Muscle of back (tissue), 13 donors: ENCODE results near the gene CAMK2N1. TPM values are rescaled to one million over a fixed set of nuclear protein-coding genes. Genes with fewer than 3 reads are reported as not detected.
A peak's percentile ranks its signal among the peaks of the same experiment; 100 is the strongest.
"Not testable (repeated sequence)": the region's sequence is repeated elsewhere in the genome, so short reads cannot be mapped to it uniquely, and the experiment has no call there.

Experiments
- DNase-seq, 3 donors: peaks; one replicate each; pipeline versions ENCODE4 v3.0.0 to v3.0.0-alpha.2; 2013
- long read RNA-seq, 9 donors: transcript quantifications; one replicate each; lab custom pipeline, GENCODE V29; 2026
- polyA plus RNA-seq, 10 donors: library from polyadenylated mRNA; unstranded; fragments of 120-200 nt; gene quantifications; one replicate each; pipeline ENCODE4 v1.2.1, GENCODE V29; 2013; ENCODE audit not compliant: insufficient read length in 10 of 10

Gene CAMK2N1
- polyA plus RNA-seq, result 10 to 100 TPM in 3 of 10 donors, 1 to 10 TPM in 7; 4.5 to 10.5 (median 8.6) TPM
- long read RNA-seq, donor 1, partial matches to known transcripts, result 0 of 4 reads
- long read RNA-seq, donor 1, other reads (novel, unspliced or antisense), result 0 of 4 reads
- long read RNA-seq, donor 2, partial matches to known transcripts, result 0 of 2 reads
- long read RNA-seq, donor 2, other reads (novel, unspliced or antisense), result 0 of 2 reads
- long read RNA-seq, donor 3, result 0 reads
- long read RNA-seq, donor 4, transcript CAMK2N1-201 (2 exons, 2,336 nt), result major isoform, 6 of 6 reads
- long read RNA-seq, donor 4, partial matches to known transcripts, result 0 of 6 reads
- long read RNA-seq, donor 4, other reads (novel, unspliced or antisense), result 0 of 6 reads
- long read RNA-seq, donor 5, transcript CAMK2N1-201 (2 exons, 2,336 nt), result major isoform, 8 of 8 reads
- long read RNA-seq, donor 5, partial matches to known transcripts, result 0 of 8 reads
- long read RNA-seq, donor 5, other reads (novel, unspliced or antisense), result 0 of 8 reads
- long read RNA-seq, donor 6, partial matches to known transcripts, result 0 of 3 reads
- long read RNA-seq, donor 6, other reads (novel, unspliced or antisense), result 0 of 3 reads
- long read RNA-seq, donor 7, transcript CAMK2N1-201 (2 exons, 2,336 nt), result major isoform, 6 of 7 reads
- long read RNA-seq, donor 7, partial matches to known transcripts, result 0 of 7 reads
- long read RNA-seq, donor 7, other reads (novel, unspliced or antisense), result 0 of 7 reads
- long read RNA-seq, donor 8, partial matches to known transcripts, result 0 of 4 reads
- long read RNA-seq, donor 8, other reads (novel, unspliced or antisense), result 0 of 4 reads
- long read RNA-seq, donor 9, result 0 reads

- peak in 1 of 3 donors; percentile 73 for DNase-seq
These were observed at the start of gene CAMK2N1 for GRCh38 chr1:20485527-20486456. CAMK2N1 (minus strand) TSS chr1:20486210; CDS start chr1:20485379, 831 bp downstream.

- peak in 1 of 3 donors; percentile 3 for DNase-seq
These were observed 48.8 kb upstream of the CAMK2N1 start for GRCh38 chr1:20534659-20535417.

- no peak for DNase-seq
These were observed 47.6 kb upstream of the CAMK2N1 start for GRCh38 chr1:20533635-20534034.

- no peak for DNase-seq
These were observed 44.9 kb upstream of the CAMK2N1 start for GRCh38 chr1:20530901-20531300.

DNA sequence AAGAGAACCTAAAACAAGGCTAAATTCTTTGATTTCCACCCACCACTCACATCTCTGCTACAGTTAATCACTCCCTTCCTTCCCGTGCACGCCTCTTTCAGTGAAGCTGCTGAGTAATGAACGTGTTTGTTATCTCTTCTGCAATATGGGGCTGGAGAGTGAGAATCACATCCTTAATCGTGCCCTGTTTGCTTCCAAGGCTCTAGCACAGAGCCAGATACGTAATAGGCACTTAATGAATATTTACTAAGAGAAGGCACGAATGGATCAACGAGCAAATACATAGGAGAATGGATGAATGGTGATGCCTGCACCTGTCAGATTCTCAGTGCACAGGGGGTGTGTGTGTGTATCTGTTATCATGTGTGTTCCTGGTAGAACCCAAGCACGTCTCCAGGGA is 44.3 kb upstream of the CAMK2N1 start:
- DNase-seq, result no peak

DNA sequence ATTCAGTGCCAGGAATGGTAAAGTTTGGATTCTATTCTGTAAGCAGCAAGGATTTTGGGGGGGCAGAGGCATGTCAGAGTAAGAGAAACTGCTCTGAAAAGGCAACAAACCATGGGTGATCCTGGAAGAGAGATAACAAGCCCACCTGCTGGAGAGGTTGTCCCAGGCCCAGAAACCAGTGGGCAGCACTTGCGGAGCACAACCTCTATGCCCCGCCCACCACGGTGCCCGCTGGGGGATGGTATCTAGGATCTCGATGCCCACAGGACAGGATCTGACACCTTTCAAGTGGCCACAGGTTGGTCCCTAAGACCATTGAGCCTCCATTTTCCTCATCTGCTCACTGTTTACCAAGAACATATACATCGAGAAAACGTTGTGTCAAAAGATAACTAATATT is 42.2 kb upstream of the CAMK2N1 start:
- no peak for DNase-seq

DNA sequence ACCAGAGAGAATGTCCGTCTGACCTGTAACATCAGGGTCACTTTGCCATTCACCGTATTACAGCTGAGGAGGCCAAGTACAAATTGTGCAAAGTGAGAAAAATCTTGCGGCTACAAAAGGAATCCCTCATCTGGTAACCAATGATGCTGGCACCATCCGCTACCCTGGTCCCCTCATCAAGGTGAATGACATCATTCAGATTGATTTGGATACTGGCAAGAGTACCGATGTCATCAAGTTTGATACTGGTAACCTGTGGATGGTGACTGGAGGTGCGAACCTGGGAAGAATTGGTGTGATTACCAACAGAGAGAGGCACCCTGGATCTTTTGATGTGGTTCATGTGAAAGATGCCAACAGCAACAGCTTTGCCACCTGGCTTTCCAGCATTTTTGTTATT is 40.3 kb upstream of the CAMK2N1 start:
- DNase-seq, result no peak

GRCh38 chr1:20521960-20522861 is 36.2 kb upstream of the CAMK2N1 start:
- DNase-seq, result peak; percentile 70 to 90 (median 84)

GRCh38 chr1:20519609-20520262 is 33.7 kb upstream of the CAMK2N1 start:
- DNase-seq, result not testable (repeated sequence)

GRCh38 chr1:20511518-20512428 is 25.8 kb upstream of the CAMK2N1 start:
- DNase-seq, result no peak

- no peak for DNase-seq
These were observed 22.4 kb upstream of the CAMK2N1 start for GRCh38 chr1:20508411-20508771.

DNA sequence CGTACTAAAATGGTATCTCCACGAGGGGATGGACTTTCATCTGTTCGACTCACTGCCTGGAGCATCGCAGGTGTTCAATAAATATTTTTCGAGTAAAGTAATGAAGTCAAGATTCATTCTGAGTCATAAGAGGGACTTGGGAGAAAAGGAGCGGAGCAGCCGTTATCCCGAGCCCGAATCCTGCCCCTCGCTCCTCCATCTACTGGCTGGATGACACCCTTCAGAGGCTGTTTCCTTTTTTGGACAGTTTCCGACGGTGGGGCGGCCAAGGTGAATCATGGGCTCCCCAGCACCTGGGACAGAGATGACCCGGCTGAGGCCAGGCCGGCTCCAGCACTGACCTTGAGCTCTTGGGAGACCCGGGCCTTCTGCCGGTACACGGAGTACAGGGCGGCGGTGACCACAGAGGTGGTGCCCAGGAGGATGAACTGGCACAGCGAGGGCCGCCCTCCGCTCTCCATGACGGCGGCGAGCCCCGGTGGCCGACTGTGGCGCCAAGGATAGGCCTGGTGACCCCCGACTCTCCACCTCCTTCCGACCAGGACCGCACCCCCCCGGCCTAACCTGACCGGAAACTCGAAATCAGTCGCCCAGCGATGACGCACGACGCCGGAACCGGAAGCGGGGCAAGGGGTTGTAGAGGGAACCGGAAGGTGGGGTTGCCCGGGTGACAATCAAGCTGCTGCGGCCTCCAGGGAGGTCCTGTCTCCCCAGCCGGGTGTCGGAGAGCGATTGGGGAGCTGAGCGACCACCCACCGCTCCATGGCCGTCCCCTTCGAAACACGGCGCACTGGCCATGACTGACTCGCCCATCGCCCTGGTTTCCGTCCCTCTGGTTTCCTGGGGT is 21.8 kb upstream of the CAMK2N1 start, which contains the start of gene MUL1:
Gene MUL1, minus strand, starts transcription at position 588 of the 847 bp plus-strand sequence. Its CDS starts 127 bp downstream, at position 461.
- DNase-seq, result peak; percentile 91 to 98 (median 97)

DNA sequence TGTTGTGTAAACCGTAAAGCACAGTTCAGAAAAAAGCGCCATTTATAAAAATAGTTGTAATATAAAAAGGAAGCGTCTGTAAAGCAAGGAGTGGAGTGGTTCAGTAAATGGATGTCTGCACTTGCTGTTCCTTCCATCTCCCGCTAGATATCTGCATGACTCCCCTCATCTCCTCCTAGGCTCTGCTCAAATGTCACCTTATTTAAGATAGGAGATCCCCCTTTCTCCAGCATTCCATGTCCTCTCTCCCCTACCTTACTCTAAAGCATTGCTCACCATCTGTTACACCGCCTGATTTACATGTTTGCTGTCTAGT is 21.2 kb upstream of the CAMK2N1 start:
- DNase-seq, result no peak

DNA sequence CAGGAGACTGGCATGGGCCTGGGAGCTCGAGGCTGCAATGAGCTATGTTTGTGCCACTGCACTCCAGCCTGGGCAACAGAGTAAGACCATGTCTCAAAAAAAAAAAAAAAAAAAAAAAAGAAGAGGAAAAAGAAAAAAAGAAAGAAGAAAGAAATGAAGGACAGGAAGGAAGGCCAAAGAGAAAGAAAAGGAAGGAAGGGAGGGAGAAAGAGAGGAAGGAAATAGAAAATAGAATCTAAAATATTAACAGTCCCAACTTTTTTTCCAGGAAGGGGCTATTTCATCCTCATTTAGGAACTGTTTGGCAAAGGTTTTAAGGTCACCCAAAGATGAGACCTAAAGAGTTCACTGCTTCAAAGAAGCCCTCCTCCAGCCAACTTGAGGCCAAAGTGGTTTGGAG is 19.5 kb upstream of the CAMK2N1 start:
- DNase-seq, result no peak

DNA sequence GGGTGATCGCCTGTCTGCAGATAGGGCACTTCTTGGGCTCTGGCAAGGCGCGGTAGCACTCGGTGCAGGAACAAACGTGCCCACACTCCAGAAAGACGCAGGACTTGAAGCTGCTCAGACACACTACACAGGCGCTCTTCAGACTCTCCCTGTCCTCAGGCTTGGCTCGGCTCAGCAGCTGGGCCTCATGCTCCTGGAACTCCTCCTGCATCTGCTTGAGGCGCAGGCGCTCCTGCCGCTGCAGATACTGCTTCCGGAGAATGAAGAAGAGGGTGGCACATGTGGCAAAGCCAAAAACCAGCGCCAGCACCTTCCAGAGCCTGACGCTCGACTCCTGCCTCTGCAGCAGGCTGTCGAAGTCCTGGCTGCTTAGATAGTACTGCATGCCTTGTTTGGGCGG is 14.7 kb upstream of the CAMK2N1 start:
- DNase-seq, result no peak

DNA sequence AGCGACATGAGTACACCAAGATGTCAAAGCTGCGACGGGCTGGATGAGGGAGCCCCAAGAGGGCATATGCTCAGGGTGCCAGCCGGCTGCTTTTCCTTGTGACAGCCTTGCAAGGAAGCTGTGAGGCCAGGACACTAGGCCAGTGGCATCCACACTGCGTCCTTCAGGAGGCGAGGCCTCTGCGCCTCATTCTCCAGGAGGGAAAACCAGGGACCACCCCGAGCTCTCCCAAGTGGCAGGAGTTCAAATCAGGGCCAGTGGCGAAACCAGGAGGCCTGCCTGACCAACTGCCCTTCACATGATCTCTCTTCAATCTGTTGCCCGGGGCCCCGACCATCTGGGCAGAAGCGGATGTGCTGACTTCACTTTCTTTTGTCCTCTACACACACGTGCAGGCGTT is 13.7 kb upstream of the CAMK2N1 start:
- DNase-seq, result no peak

DNA sequence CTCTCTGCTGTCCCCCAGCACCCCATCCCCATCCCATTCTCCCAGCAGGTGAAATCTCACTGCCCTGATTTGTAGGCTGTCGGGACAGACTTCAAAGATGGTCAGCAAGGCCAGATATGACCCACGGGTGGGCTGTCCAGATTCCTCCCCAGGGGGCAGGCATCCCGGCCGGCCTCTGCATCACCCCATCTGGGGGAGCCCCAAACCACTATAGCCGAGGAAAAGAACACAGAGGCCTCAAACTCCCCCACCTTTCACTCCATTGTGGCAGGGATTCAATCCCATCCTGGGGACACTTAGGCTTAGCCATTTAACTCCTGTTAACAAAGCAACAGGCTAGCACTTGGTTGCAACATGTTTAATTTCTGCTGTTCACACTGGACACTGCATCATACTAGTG is 13.1 kb upstream of the CAMK2N1 start:
- no peak for DNase-seq
